ENCODE results near the gene SPPL3. TPM values are rescaled to one million over a fixed set of nuclear protein-coding genes. Genes with fewer than 3 reads are reported as not detected.

SPPL3 gene
- total and polyA plus RNA-seq, 7 donors: 7.3 to 24.2 (median 17.5) TPM

- peak overlapping the region; percentile 87 for H3K27ac ChIP-seq
- no peak overlapping the region for H3K4me3 ChIP-seq
- no peaks in the 10 kb centered on the region for H3K36me3 ChIP-seq (ENCODE audit: insufficient read depth in 1 of 2, low read depth in 1 of 2)
- peaks cover 88% of the 10 kb centered on the region for H3K4me1 ChIP-seq
- ATAC-seq: no peak
- H3K27me3 ChIP-seq (ENCODE audit: insufficient read depth in 3 of 3, low read length in 2 of 3): no peaks in the 10 kb centered on the region
- TF ChIP-seq CTCF (IDR thresholded peaks at IDR 0.05): no peak
- no peak for DNase-seq
- no peaks in the 10 kb centered on the region for H3K9me3 ChIP-seq
- WGBS, 3 donors: 58 to 72% (median 64%) methylated on average over 4 of the region's 4 CpGs
- intact Hi-C loops (cut with DNase I): no loop called here
These were observed 56.8 kb downstream of the SPPL3 start for GRCh38 chr12:120847392-120847791.

DNA sequence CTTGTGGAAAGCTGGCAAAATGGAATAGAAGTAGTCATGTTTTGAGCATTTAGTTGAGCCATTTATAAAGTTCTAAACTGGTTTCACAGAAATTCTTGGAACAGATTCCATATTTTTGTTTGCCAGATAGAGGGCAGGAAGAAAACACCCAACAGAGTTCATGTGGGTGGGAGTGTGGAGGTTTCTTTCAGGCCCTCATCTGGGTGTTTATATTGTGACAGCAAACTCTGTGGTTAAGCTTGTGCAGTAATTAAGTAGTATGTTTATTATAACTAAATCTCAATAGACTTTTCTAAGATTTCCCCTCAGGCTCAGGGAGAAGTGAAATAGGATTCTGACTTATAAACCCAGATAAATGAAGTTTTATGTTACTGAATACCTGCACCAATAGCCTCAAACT is 57.4 kb downstream of the SPPL3 start:
- Histone ChIP-seq H3K4me3 (no peak overlapping the region), H3K4me1 (peaks cover 91% of the 10 kb centered on the region), H3K27ac (peak overlapping the region; percentile 87), H3K36me3 (ENCODE audit: insufficient read depth in 1 of 2, low read depth in 1 of 2) (no peaks in the 10 kb centered on the region), H3K27me3 (ENCODE audit: insufficient read depth in 3 of 3, low read length in 2 of 3) (no peaks in the 10 kb centered on the region), H3K9me3 (no peaks in the 10 kb centered on the region)
- DNase-seq: no peak
- intact Hi-C loops (cut with DNase I): no loop called here
- no peak for TF ChIP-seq CTCF (IDR thresholded peaks at IDR 0.05)
- no peak for ATAC-seq

DNA sequence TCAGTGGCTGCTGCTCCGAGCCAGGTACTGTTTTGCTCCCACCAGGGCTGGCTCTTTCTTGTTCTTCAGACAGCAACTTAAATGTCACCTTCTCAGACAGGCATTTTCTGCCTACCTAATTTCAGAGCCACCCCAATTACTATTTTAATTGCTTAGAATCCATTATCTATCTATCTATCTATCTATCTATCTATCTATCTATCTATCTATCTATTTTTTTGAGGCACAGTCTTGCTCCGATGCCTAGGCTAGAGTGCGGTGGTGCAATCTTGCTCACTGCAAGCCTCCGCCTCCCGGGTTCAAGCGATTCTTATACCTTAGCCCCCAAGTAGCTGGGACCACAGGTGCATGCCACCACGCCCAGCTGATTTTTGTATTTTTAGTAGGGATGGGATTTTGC is 58.5 kb downstream of the SPPL3 start:
- 97 to 98% (median 97%) methylated on average over 7 of the region's 7 CpGs for WGBS, 3 donors
- intact Hi-C loops (cut with DNase I): no loop called here
- Histone ChIP-seq H3K9me3 (no peaks in the 10 kb centered on the region), H3K4me3 (no peak overlapping the region), H3K27me3 (ENCODE audit: insufficient read depth in 3 of 3, low read length in 2 of 3) (no peaks in the 10 kb centered on the region), H3K27ac (no peak overlapping the region), H3K4me1 (peaks cover 86% of the 10 kb centered on the region), H3K36me3 (ENCODE audit: insufficient read depth in 1 of 2, low read depth in 1 of 2) (no peaks in the 10 kb centered on the region)
- ATAC-seq (no peak), DNase-seq (no peak)
- no peak for TF ChIP-seq CTCF (IDR thresholded peaks at IDR 0.05)

GRCh38 chr12:120844768-120845449 is 59.2 kb downstream of the SPPL3 start:
- intact Hi-C loops (cut with DNase I): loop anchor here in 1 of 2 donors (5.0 kb wide), 1 partner anchor 43 kb away; no protein-coding TSS in a partner anchor
- ATAC-seq (peak in 2 of 4 donors; percentile 11 to 13), DNase-seq (no peak)
- H3K27me3 ChIP-seq (ENCODE audit: insufficient read depth in 3 of 3, low read length in 2 of 3): no peaks in the 10 kb centered on the region
- no peak overlapping the region for H3K4me3 ChIP-seq
- no peaks in the 10 kb centered on the region for H3K36me3 ChIP-seq (ENCODE audit: insufficient read depth in 1 of 2, low read depth in 1 of 2)
- H3K4me1 ChIP-seq: peaks cover 78% of the 10 kb centered on the region
- no peak overlapping the region for H3K27ac ChIP-seq
- no peak for TF ChIP-seq CTCF (IDR thresholded peaks at IDR 0.05)
- no peaks in the 10 kb centered on the region for H3K9me3 ChIP-seq
- 76 to 91% (median 77%) methylated on average over 18 of the region's 18 CpGs for WGBS, 3 donors

DNA sequence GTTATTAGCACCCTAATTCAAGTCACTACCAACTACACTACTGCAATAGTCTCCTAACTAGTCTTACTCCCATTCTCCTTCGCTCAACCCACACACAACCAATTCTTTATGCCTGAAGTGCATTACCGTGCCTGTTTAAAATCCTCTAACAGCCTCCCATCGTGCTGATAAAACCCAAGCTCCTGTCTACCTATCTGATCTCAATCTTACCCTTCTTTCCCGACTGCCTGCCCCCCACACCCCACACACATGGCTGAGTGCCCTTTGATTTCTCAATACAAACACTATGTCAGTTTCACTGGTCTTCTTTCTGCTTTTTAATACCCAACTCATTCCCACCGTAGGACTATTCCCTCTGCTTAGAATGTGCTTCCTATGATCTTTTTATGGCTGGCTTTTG is 59.9 kb downstream of the SPPL3 start:
- H3K4me3 ChIP-seq: no peak overlapping the region
- no peaks in the 10 kb centered on the region for H3K9me3 ChIP-seq
- no peak for DNase-seq
- no peak for ATAC-seq
- no peak for TF ChIP-seq CTCF (IDR thresholded peaks at IDR 0.05)
- H3K27ac ChIP-seq: no peak overlapping the region
- peaks cover 72% of the 10 kb centered on the region for H3K4me1 ChIP-seq
- H3K36me3 ChIP-seq (ENCODE audit: insufficient read depth in 1 of 2, low read depth in 1 of 2): no peaks in the 10 kb centered on the region
- WGBS, 3 donors: 56 to 74% (median 60%) methylated on average over 5 of the region's 5 CpGs
- intact Hi-C loops (cut with DNase I): loop anchor here in 1 of 2 donors (5.0 kb wide), 1 partner anchor 42 kb away; no protein-coding TSS in a partner anchor
- no peaks in the 10 kb centered on the region for H3K27me3 ChIP-seq (ENCODE audit: insufficient read depth in 3 of 3, low read length in 2 of 3)
